ENCODE measurements around the gene ARMC7.

- TF ChIP-seq EZH2 (IDR thresholded peaks at IDR 0.05; ENCODE audit: borderline replicate concordance, low read length) = no peak
- no peak for TF ChIP-seq CTCF (conservative IDR thresholded peaks at IDR 0.05 in 1 of 2, IDR thresholded peaks at IDR 0.05 in 1 of 2; ENCODE audit: extremely low read depth in 1 of 2, insufficient read depth in 1 of 2, low read depth in 1 of 2, low read length in 2 of 2)
Measured at GRCh38 chr17:75159196-75160031, 49.6 kb downstream of the ARMC7 start.
